NCI-H1092 (cell line): ENCODE data around the gene MEST.
"Not testable (repeated sequence)": the region's sequence is repeated elsewhere in the genome, so short reads cannot be mapped to it uniquely, and the experiment has no call there.

Experiments used
- DNase-seq: peaks from one replicate; lab custom pipeline; 2025; lab: John Stamatoyannopoulos, UW

MEST gene

GRCh38 chr7:130485734-130486113 lies 6.2 kb upstream of the MEST start:
- DNase-seq = no peak

- peak; percentile 64 for DNase-seq
Measured at GRCh38 chr7:130486114-130486953, 5.6 kb upstream of the MEST start.

- no peak for DNase-seq
Measured at GRCh38 chr7:130486954-130487436, 4.9 kb upstream of the MEST start.

GRCh38 chr7:130488392-130489139 lies 3.3 kb upstream of the MEST start:
- DNase-seq = no peak

GRCh38 chr7:130489140-130489983 lies 2.5 kb upstream of the MEST start:
- DNase-seq = no peak

GRCh38 chr7:130490311-130490791 lies 1.5 kb upstream of the MEST start:
- DNase-seq = no peak

GRCh38 chr7:130490888-130491804 lies 739 bp upstream of the MEST start:
- DNase-seq = no peak

- no peak for DNase-seq
Measured at GRCh38 chr7:130492523-130493274, 814 bp downstream of the MEST start.

- no peak for DNase-seq
Measured at GRCh38 chr7:130493275-130493873, 1.5 kb downstream of the MEST start.

- DNase-seq = no peak
Measured at GRCh38 chr7:130494431-130494858, 2.6 kb downstream of the MEST start.

GRCh38 chr7:130500463-130500862 lies 8.6 kb downstream of the MEST start:
- DNase-seq = no peak

GRCh38 chr7:130500910-130501309 lies 9.0 kb downstream of the MEST start:
- no peak for DNase-seq

- DNase-seq = no peak
Measured at GRCh38 chr7:130505753-130506152, 13.9 kb downstream of the MEST start.

GRCh38 chr7:130506358-130506757 lies 14.5 kb downstream of the MEST start:
- no peak for DNase-seq

- not testable (repeated sequence) for DNase-seq
Measured at GRCh38 chr7:130512038-130512437, 20.2 kb downstream of the MEST start.

GRCh38 chr7:130513447-130513846 lies 21.6 kb downstream of the MEST start:
- no peak for DNase-seq

GRCh38 chr7:130515315-130516040 lies 23.6 kb downstream of the MEST start:
- DNase-seq = no peak

GRCh38 chr7:130521258-130521951 lies 29.5 kb downstream of the MEST start:
- no peak for DNase-seq
